H9 (cell line): ENCODE data around the gene OSGIN1. TPM values are rescaled to one million over a fixed set of nuclear protein-coding genes. Genes with fewer than 3 reads are reported as not detected.

Experiments used
- DNase-seq: peaks from one replicate; pipeline ENCODE4 v3.0.0-alpha.2; 2017
- H2AFZ ChIP-seq: one replicate; pipeline ENCODE4 v1.6.1; 2013; ENCODE audit warnings: mild to moderate bottlenecking, low read length, control low read depth, moderate library complexity
- H2AK5ac ChIP-seq: 2 replicates; pipeline ENCODE4 v1.6.1; 2013; ENCODE audit warnings: low read length, control low read depth, mixed read lengths; ENCODE audit not compliant: insufficient read length
- H2BK120ac ChIP-seq: one replicate; pipeline ENCODE4 v1.6.1; 2013; ENCODE audit warnings: low read depth, mild to moderate bottlenecking, low read length, control low read depth, inconsistent platforms; ENCODE audit not compliant: poor library complexity, severe bottlenecking
- H2BK12ac ChIP-seq: 2 replicates; pipeline ENCODE4 v1.6.1; 2013; ENCODE audit warnings: low read length, control low read depth, mixed read lengths, low read depth; ENCODE audit not compliant: insufficient read length
- H2BK15ac ChIP-seq: 2 replicates; pipeline ENCODE4 v1.6.1; 2013; ENCODE audit warnings: low read depth, low read length, control low read depth
- H2BK20ac ChIP-seq: one replicate; pipeline ENCODE4 v1.6.1; 2013; ENCODE audit warnings: low read depth, mild to moderate bottlenecking, low read length, control low read depth, inconsistent platforms; ENCODE audit not compliant: poor library complexity, severe bottlenecking
- H2BK5ac ChIP-seq: 2 replicates; pipeline ENCODE4 v1.6.1; 2013; ENCODE audit warnings: low read length, control low read depth, mixed read lengths; ENCODE audit not compliant: insufficient read length
- H3K14ac ChIP-seq: 2 replicates; pipeline ENCODE4 v1.6.1; 2013; ENCODE audit warnings: low read length, control low read depth; ENCODE audit not compliant: insufficient read depth
- H3K18ac ChIP-seq: 2 replicates; pipeline ENCODE4 v1.6.1; 2013; ENCODE audit warnings: low read depth, mild to moderate bottlenecking, mixed read lengths, low read length, control low read depth; ENCODE audit not compliant: insufficient read length
- H3K23ac ChIP-seq: 2 replicates; pipeline ENCODE4 v1.6.1; 2013; ENCODE audit warnings: low read length, control low read depth, mixed read lengths, low read depth; ENCODE audit not compliant: insufficient read length
- H3K23me2 ChIP-seq: 2 replicates; pipeline ENCODE4 v1.6.1; 2013; ENCODE audit warnings: low read depth, mild to moderate bottlenecking, mixed read lengths, low read length, control low read depth; ENCODE audit not compliant: insufficient read length, poor library complexity, severe bottlenecking
- H3K27ac ChIP-seq: 2 replicates; pipeline ENCODE4 v1.5.1; 2013; ENCODE audit warnings: low read length, control low read depth, mixed read lengths, low read depth; ENCODE audit not compliant: insufficient read length
- H3K27me3 ChIP-seq: 2 replicates; pipeline ENCODE4 v1.6.1; 2013; ENCODE audit warnings: low read length, control low read depth, inconsistent platforms; ENCODE audit not compliant: insufficient read depth
- H3K4ac ChIP-seq: 2 replicates; pipeline ENCODE4 v1.6.1; 2013; ENCODE audit warnings: low read depth, mild to moderate bottlenecking, control low read depth, inconsistent platforms, low read length, moderate library complexity
- H3K4me1 ChIP-seq: 2 replicates; pipeline ENCODE4 v1.6.1; 2013; ENCODE audit warnings: low read length, control low read depth, inconsistent platforms; ENCODE audit not compliant: insufficient read depth
- H3K4me2 ChIP-seq: 2 replicates; pipeline ENCODE4 v1.6.1; 2013; ENCODE audit warnings: low read length, control low read depth, mixed read lengths; ENCODE audit not compliant: insufficient read length, insufficient read depth
- H3K56ac ChIP-seq: 2 replicates; pipeline ENCODE4 v1.6.1; 2013; ENCODE audit warnings: low read depth, mild to moderate bottlenecking, mixed read lengths, low read length, control low read depth; ENCODE audit not compliant: insufficient read length
- H3K79me1 ChIP-seq: 2 replicates; pipeline ENCODE4 v1.6.1; 2013; ENCODE audit warnings: low read depth, mild to moderate bottlenecking, moderate library complexity, low read length, control low read depth, inconsistent platforms; ENCODE audit not compliant: insufficient read depth, poor library complexity, severe bottlenecking
- H3K79me2 ChIP-seq: 2 replicates; pipeline ENCODE4 v1.6.1; 2013; ENCODE audit warnings: low read length, control low read depth, inconsistent platforms; ENCODE audit not compliant: insufficient read depth
- H3K9ac ChIP-seq: 2 replicates; pipeline ENCODE4 v1.6.1; 2013; ENCODE audit warnings: low read length, control low read depth, mixed read lengths; ENCODE audit not compliant: insufficient read length; ENCODE audit errors: extremely low read depth
- H3K9me3 ChIP-seq: one replicate; pipeline ENCODE4 v1.6.1; 2013; ENCODE audit warnings: low read depth, low read length, inconsistent platforms; ENCODE audit not compliant: control insufficient read depth
- H3T11ph ChIP-seq: one replicate; pipeline ENCODE4 v1.6.1; 2013; ENCODE audit warnings: mild to moderate bottlenecking, low read length, control low read depth, inconsistent platforms
- H4K20me1 ChIP-seq: one replicate; pipeline ENCODE4 v1.6.1; 2013; ENCODE audit not compliant: control insufficient read depth, insufficient read length, insufficient read depth
- H4K5ac ChIP-seq: 2 replicates; pipeline ENCODE4 v1.6.1; 2013; ENCODE audit warnings: low read depth, mild to moderate bottlenecking, mixed read lengths, low read length, control low read depth; ENCODE audit not compliant: insufficient read length
- H4K8ac ChIP-seq: replicated peaks from 2 replicates; pipeline ENCODE4 v1.6.1; 2013; ENCODE audit warnings: low read length, control low read depth, mixed read lengths, low read depth; ENCODE audit not compliant: insufficient read length
- H4K91ac ChIP-seq: 2 replicates; pipeline ENCODE4 v1.6.1; 2013; ENCODE audit warnings: low read depth, mild to moderate bottlenecking, moderate library complexity, mixed read lengths, low read length, control low read depth; ENCODE audit not compliant: insufficient read length
- H3K27ac Mint-ChIP-seq, 3 experiments: 2 replicates in 2 of 3; 3 replicates in 1 of 3; pipeline ENCODE4 v1.8.0; 2020 to 2021; ENCODE audit warnings: mixed read lengths in 3 of 3, mild to moderate bottlenecking in 1 of 3, moderate library complexity in 1 of 3
- H3K27me3 Mint-ChIP-seq: 2 replicates; pipeline ENCODE4 v1.8.0; 2021; ENCODE audit warnings: low read depth, mild to moderate bottlenecking, moderate library complexity, mixed read lengths
- H3K36me3 Mint-ChIP-seq, 3 experiments: 2 replicates in 2 of 3; 3 replicates in 1 of 3; pipeline ENCODE4 v1.8.0; 2020 to 2021; ENCODE audit warnings: low read depth in 3 of 3, mixed read lengths in 3 of 3; ENCODE audit not compliant: insufficient read depth in 1 of 3
- H3K4me1 Mint-ChIP-seq, 2 experiments: 2 replicates each; pipeline ENCODE4 v1.8.0; 2020; ENCODE audit warnings: mixed read lengths in 2 of 2
- H3K4me3 Mint-ChIP-seq, 2 experiments: 2 replicates in 1 of 2; 3 replicates in 1 of 2; pipeline ENCODE4 v1.8.0; 2020 to 2021; ENCODE audit warnings: mild to moderate bottlenecking in 2 of 2, mixed read lengths in 2 of 2, moderate library complexity in 1 of 2
- H3K9me3 Mint-ChIP-seq, 2 experiments: 2 replicates in 1 of 2; 3 replicates in 1 of 2; pipeline ENCODE4 v1.8.0; 2020; ENCODE audit warnings: mild to moderate bottlenecking in 2 of 2, mixed read lengths in 2 of 2, moderate library complexity in 1 of 2
- CTCF ChIP-seq: fragments of 200-600 bp; sonication (generic); conservative IDR thresholded peaks from 3 replicates; pipeline ENCODE4 v1.8.0; 2021; ENCODE audit warnings: antibody characterized with exemption, mild to moderate bottlenecking
- WGBS: extraction: QIAGEN DNeasy Blood & Tissue Kit; methylation state at CpG from one replicate; pipeline ENCODE4 v1.1.7; 2013; ENCODE audit warnings: missing lambda C conversion rate, low lambda C conversion rate, mixed read lengths; ENCODE audit not compliant: insufficient read length; ENCODE audit errors: extremely low coverage; 5-methylcytosine and 5-hydroxymethylcytosine counted together
- total RNA-seq: library from RNA; stranded (reverse); gene quantifications from 2 replicates; pipeline ENCODE4 v1.2.1, GENCODE V29; 2021

OSGIN1 gene
- total RNA-seq, 1 experiment from 2014 or later: 0.63 TPM

DNA sequence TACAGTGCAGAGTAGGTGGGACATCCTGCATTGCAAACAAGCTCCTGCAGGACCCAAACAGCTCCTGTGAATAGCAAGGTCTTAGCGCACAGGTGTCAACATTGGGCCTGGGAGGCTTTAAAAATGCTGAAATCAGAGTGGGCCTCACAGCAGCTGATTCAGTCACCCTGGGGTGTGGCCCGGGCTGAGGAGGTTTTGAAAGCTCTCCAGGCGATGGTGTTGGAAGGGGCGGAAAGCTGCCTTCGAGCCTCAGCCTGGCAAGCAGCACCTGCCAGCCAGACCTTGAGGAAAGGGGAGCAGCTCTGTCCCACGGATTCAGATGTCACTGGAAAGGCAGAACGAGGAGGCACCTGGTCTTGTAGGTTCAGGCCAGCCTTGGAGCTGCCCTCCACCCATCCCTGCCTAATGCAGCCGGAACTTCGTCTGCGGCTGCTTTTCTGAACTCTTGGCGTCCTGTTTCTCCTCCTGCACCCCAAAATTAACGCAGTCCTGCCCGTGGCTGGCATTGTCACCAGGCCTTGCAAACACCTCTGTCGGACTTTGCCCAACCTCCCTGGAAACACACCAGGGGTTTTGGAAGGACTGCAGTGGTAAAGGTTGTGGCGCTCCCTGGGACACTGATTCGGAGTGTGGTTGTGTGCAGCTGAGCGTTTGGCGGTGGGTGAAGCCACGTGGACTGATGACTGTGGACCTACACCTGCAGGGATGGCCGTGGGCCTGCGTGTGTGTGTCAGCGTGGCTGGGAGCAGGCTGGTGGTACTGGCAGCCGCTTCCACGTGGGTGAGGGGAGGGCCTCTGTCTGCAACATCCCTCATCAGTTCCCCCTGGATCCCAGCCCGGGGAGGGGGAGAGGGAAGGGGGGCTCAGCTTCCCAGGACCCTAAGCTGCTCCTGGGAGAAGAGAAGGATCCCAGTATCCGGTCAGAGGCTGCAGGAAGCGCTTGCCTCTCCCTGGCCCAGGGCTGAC is 18.4 kb downstream of the OSGIN1 start:
- H3K4ac ChIP-seq: no peak overlapping the region
- peaks cover 17% of the 10 kb centered on the region for H3K27me3 Mint-ChIP-seq
- H3K23ac ChIP-seq: no peak overlapping the region
- H2AK5ac ChIP-seq: no peak overlapping the region
- H3K79me2 ChIP-seq: no peaks in the 10 kb centered on the region
- H4K91ac ChIP-seq: no peak overlapping the region
- no peak overlapping the region for H3K56ac ChIP-seq
- H3K4me3 Mint-ChIP-seq: no peak overlapping the region; a peak in 1 of 5 replicates
- H3K27me3 ChIP-seq: peaks cover 2% of the 10 kb centered on the region; the same call in 1 of the 2 replicates
- no peak overlapping the region for H2BK20ac ChIP-seq
- H3K14ac ChIP-seq: no peak overlapping the region; the same call in 1 of the 2 replicates
- no peak for TF ChIP-seq CTCF
- peaks cover 6% of the 10 kb centered on the region for H3K23me2 ChIP-seq
- H3K18ac ChIP-seq: no peak overlapping the region
- H3K9me3 Mint-ChIP-seq: no peaks in the 10 kb centered on the region; a peak in 1 of 5 replicates
- peak overlapping the region in 2 of 3 experiments; percentile 19 to 70; a peak in 2 of 7 replicates for H3K27ac Mint-ChIP-seq
- H2BK15ac ChIP-seq: no peak overlapping the region
- H2BK5ac ChIP-seq: no peak overlapping the region
- H4K5ac ChIP-seq: no peak overlapping the region
- DNase-seq: no peak
- no peaks in the 10 kb centered on the region for H3K9me3 ChIP-seq
- no peak overlapping the region for H2BK12ac ChIP-seq
- H3K79me1 ChIP-seq: no peaks in the 10 kb centered on the region
- H2AFZ ChIP-seq: no peak overlapping the region
- no peak overlapping the region for H3K9ac ChIP-seq
- no CpG with 5 or more reads among the region's 27 CpGs for WGBS
- H2BK120ac ChIP-seq: no peak overlapping the region
- H3K4me1 ChIP-seq: no peaks in the 10 kb centered on the region
- no peak overlapping the region for H4K8ac ChIP-seq
- no peaks in the 10 kb centered on the region for H3K36me3 Mint-ChIP-seq
- peaks cover 3% of the 10 kb centered on the region for H4K20me1 ChIP-seq
- H3K4me1 Mint-ChIP-seq: peaks cover 19 to 61% of the 10 kb centered on the region in 2 experiments
- H3K27ac ChIP-seq: no peak overlapping the region
- no peak overlapping the region for H3K4me2 ChIP-seq
- H3T11ph ChIP-seq: no peak overlapping the region
